Iris pigment epithelial cell (primary cell): Measurements from ENCODE around the gene UQCC5.
A peak's percentile ranks its signal among the peaks of the same experiment; 100 is the strongest.
"Not testable (repeated sequence)": the region's sequence is repeated elsewhere in the genome, so short reads cannot be mapped to it uniquely, and the experiment has no call there.

Experiments used
- DNase-seq: peaks from one replicate; pipeline ENCODE4 v3.0.0-alpha.2; 2011; ENCODE audit warnings: low read depth

The UQCC5 gene

DNA sequence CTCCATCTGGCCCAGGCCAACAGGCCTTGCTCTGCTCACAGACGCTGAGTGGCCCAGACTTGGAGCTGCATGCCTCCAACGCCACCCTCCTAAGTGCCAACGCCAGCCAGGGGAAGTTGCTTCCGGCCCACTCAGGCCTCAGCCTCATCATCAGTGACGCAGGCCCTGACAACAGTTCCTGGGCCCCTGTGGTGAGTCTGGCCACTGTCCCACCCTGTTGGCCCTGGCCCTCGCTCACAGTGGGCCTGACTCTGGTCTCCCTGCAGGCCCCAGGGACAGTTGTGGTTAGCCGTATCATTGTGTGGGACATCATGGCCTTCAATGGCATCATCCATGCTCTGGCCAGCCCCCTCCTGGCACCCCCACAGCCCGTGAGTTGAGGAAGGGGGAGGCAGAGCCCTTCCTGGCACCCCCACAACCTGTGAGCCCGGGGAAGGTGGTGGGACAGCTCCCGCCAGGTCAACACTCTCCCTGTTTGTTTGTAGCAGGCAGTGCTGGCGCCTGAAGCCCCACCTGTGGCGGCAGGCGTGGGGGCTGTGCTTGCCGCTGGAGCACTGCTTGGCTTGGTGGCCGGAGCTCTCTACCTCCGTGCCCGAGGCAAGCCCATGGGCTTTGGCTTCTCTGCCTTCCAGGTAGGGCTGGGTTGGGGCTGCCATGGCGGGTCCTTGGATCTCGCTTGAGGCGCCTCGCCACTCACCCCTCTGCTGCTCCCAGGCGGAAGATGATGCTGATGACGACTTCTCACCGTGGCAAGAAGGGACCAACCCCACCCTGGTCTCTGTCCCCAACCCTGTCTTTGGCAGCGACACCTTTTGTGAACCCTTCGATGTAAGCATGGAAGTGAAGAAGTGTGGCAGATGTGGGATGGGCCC, 12.8 kb upstream of the UQCC5 start:
- DNase-seq, result no peak

GRCh38 chr3:52524258-52524751, 12.1 kb upstream of the UQCC5 start:
- DNase-seq, result no peak

GRCh38 chr3:52524752-52525679, 11.4 kb upstream of the UQCC5 start:
- DNase-seq, result no peak

DNA sequence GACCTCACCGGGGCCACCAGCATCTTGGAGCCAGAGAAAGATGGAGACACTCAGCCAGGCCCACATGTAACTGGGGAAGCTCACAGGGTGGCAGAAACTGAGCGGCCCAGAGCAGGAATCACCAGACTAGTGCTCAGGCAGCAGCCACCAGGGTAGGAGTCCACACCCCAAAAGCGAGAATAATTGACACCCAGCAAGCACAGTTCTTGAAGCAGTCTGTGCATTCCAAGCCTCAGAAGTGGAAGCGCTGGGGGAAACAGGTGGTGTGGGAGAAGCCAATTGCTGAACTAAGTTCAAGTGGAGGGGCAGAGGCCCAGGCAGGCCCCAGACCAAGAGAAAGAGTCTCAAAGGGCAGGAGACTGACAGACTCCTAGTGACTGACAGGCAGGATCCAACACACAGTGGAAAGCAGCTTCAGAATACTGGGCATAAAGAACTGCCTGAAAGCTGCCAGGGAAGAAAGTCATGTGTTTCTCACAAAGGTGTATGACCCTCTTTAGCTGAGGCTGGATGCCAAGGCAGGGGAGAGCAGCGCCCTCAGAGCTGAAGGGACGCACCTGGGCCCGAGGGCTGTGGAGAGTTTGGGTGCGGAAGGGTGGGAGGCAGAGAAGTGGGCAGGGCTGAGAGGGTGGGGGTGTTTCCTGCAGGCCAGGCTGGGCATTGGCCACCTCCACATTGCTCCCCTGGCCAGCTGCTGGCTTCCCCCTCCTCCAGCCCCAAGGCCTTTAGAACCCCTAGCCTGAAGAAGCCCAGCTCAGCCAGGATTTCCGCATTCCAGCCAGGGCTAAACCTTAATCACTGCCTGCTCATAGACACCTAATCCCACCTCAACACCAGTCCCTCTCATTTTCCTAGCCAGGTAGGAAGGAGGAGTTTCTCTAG, 10.5 kb upstream of the UQCC5 start:
- DNase-seq, result no peak

- DNase-seq, result not testable (repeated sequence)
These were observed 9.8 kb upstream of the UQCC5 start for GRCh38 chr3:52526671-52527038.

DNA sequence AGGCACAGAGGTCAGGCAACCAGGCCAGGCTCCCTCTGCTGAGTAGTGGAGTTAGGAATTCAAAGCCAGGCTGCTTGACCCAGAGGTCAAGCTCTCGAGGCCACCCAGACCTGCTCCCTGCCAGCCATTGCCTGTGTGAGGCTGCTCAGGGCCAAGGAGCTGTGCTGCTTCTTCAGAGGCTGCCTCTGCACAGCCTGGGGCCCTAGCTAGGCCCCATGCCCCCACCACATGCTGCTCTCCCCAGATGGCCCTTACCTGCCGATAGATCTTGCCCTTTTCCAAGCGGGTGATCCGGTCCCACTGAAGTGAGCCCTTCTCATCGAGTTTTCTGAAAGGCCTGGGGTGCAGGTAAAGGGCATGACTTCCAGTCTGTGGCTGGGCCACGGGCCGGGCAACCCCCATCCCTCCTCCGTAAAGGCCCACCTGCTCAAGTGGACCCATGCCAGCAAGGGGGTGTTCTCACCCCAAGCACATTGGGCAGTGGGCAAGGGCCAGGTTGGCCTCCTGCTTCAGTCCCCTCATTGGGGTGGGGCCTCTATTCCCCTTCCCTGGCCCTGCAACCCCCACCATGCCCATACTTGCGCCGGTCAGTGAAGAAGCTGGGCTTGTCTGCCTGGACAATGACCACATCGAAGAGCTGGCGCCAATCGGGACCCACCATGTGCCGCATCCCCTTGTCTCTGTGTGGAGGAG, 9.2 kb upstream of the UQCC5 start:
- no peak for DNase-seq

DNA sequence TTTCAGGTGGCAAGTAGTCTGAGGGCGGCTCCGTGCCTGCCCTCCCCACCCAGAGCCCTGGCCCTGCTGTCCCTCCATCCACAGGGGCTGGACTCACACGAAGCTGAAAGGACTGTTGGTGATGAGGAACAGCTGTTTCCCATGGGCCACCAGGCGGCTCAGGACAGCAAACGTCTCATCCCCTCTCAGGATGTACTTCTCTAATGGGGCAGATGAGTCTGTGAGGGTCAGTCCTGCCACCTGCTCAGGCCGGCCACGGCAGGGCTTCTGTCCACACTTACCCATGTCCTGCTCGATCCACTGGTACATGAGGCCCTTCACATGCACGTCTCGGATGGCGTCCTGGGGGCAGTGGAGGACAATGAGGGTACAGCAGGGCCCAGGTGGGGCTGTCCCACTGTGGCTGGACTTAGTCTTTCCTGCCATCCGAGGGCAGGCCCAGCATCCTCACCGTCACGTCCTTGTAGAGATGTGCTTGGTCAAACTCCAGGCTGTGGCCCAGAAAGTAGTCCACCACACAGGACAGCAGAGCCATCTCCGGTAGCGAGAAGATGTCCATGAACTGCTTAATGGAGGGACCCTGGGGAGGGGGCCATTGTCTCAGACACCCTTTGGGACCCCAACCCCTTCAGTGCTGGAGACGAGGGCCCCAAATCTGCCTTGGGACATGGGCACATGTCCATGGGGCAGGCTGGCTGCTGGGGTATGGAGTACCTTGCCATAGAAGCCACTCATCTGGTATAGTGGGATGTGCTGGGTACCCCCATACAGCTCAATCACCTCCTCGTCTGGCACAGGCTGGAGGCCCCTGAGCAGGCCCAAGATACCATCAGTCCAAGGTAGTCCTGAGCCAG, 8.4 kb upstream of the UQCC5 start:
- no peak for DNase-seq

- no peak for DNase-seq
These were observed 7.6 kb upstream of the UQCC5 start for GRCh38 chr3:52528586-52529375.

DNA sequence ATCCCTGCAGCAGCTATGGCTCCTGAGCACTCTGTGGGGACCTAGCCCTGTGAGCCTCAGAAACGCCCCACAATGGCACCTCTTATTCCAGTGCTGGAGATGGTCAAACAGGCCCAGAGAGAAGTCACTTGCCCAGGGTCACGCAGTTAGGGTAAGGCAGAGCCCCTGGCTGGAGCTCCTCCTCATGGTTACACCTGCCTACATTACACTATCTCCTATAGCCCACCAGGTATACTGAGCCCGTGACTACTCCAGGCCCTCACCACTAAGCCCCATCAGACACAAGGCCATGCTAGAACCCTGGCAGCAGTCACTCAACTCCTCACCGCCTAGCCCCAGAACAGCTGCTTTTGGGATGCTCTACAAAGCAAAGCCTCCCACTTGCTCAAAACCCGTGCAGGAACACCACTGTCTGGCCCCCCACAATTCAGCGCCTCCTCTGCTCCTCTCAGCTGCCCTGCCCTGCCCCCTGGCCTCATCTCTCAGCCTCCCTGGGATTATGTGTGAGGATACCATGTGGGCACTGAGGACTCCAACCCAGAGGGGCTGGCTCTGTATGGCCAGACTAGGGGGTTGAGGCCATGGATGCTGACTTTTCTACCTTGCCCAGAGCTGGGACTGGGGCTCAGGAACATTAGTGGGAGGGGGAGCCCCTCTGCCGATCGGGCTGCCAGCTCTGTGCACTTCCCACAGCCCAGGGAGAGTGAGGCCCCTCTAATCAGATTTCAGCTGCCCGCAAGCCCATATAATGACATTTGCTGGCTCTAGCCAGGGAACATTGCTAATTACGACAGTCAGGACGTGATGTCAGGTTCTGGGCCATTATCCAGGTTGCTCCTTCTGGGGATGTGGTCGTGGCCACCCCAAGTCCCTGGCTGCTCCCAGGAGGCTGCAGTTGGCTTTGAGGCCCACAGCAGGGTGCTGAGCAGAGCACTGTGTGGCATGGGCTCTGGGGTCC, 6.8 kb upstream of the UQCC5 start:
- DNase-seq, result peak; percentile 67

- no peak for DNase-seq
These were observed 5.2 kb upstream of the UQCC5 start for GRCh38 chr3:52530918-52531826.

DNA sequence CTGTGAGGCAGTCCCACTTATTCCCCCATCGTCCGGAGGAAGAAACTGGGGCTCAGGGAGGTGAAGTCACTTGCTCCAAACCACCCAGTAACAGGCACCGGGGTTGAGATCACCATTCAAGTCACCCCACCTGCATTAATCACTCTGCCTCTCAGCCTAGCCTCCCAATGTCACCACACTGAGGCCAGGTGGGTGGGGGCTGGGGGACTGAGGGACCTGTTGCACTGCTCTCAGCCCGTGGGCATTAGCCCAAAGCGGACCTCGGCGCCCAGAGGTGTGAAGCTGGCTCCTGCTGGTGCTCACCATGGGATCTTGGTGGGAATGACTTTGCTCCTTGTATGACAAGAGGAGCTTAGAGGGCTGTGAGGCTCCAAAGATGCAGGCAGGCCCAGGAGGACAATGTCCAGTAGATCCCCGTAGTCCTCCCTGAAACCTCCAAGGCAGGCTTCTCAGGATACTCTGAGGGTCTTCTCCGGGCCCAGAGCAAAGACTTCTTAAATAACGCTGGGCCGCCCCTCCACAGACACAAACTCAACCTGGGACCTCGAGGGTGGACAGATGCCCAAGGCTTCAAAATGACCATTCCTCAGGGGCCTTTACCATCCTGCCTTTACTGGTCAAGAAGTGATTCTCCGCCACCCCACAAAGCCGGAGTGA, 4.4 kb upstream of the UQCC5 start:
- DNase-seq, result no peak

DNA sequence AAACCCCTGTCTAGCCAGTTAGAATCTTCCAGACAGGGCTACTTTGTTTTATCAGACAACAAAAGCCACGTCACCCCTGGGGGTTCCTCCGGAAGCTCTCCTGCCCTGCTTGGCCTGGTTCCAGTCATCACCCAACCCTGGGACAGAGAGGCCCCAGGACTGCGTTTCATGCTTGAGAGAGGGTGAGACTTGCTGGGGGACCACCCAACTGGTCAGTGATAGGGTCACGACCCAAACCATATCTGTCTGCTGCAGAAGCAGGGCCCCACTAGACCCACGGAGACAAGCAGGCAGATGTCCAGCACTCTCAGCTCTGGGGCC, 3.9 kb upstream of the UQCC5 start:
- DNase-seq, result peak; percentile 78

DNA sequence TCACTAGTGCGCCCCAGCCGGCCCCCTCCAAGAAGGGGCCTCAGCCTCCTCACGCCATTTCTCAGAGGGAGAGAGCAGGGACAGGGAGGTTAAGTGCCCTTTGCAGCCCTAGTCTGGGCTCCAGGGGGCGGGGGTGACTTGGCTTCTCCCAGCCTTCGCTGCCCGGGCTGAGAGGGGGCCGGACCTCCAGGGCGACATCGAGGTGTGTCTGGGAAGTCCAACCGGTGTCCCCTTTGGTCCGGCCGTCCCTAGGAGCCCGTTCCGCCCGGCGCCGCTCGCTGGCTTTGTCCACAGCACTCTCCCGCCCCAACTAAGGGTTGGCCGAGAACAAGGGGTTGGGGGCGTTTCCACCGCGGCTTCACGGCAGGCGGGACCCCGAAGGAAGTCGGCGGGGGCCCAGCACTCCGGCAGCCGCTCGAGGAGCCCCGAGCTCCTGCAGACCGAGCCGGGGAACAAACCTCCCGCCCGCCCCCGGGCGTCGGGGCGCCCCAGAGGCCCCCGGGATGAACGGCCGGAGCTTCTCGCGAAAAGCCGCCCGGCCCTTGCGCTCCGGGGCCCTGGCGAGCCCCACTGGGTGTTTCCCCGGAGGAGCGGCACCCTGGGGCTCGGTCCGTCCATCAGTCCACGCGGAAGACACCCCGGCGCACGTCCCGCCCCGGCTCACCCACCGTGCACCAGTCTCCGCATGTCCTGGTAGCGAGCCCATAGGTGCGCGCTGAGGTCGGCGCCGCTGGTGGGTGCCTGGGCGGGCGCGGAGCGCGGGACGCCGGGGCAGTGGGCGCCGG, 3.4 kb upstream of the UQCC5 start:
- DNase-seq, result peak; percentile 46

- DNase-seq, result peak; percentile 70
These were observed 2.7 kb upstream of the UQCC5 start, which contains the start of gene NT5DC2 for GRCh38 chr3:52533623-52534280. Gene NT5DC2 (minus strand): TSS chr3:52533857. CDS start chr3:52533737, 120 bp downstream.
